PC-9 (cell line): ENCODE results near the gene GTF2H3. TPM values are rescaled to one million over a fixed set of nuclear protein-coding genes. Genes with fewer than 3 reads are reported as not detected.

Experiments used
- BruUV-seq: library from RNA; stranded (reverse); fragments of 400-500 nt; replicated peaks from 2 replicates; lab custom pipeline; 2021; lab: Mats Ljungman, UMichigan
- CTCF ChIA-PET: fragments of 300-600 bp; sonication (Branson Sonifier 250); formaldehyde crosslinking; loops from one replicate; lab custom pipeline; 2022; ENCODE audit warnings: antibody characterized with exemption; lab: Charles Lee
- POLR2A ChIA-PET: fragments of 300-600 bp; sonication (Branson Sonifier 250); formaldehyde crosslinking; loops from one replicate; lab custom pipeline; 2022; ENCODE audit warnings: antibody characterized with exemption; ENCODE audit not compliant: unreplicated experiment; lab: Charles Lee
- DNase-seq, 2 experiments: peaks; one replicate each; pipeline versions ENCODE4 v3.0.0 to v3.0.0-alpha.2; 2015 to 2022; ENCODE audit warnings: mixed read lengths in 1 of 2
- H2AFZ ChIP-seq: fragments of 200-600 bp; sonication (generic); 2 replicates; pipeline ENCODE4 v1.8.1; 2017; ENCODE audit warnings: antibody characterized with exemption
- H3F3A ChIP-seq: fragments of 200-600 bp; sonication (generic); 2 replicates; pipeline ENCODE4 v1.8.1; 2017; ENCODE audit warnings: antibody characterized with exemption, mild to moderate bottlenecking, low read depth; ENCODE audit not compliant: insufficient read depth
- H3K27ac ChIP-seq: fragments of 200-600 bp; sonication (generic); 2 replicates; pipeline ENCODE4 v1.6.1; 2016; ENCODE audit warnings: mixed run types
- H3K27me3 ChIP-seq: fragments of 200-600 bp; sonication (generic); 2 replicates; pipeline ENCODE4 v1.6.1; 2016; ENCODE audit warnings: low read depth, mixed run types; ENCODE audit not compliant: insufficient read depth
- H3K36me3 ChIP-seq: fragments of 200-600 bp; sonication (generic); 2 replicates; pipeline ENCODE4 v1.6.1; 2016; ENCODE audit warnings: low read depth, mixed run types
- H3K4me1 ChIP-seq: fragments of 200-600 bp; sonication (generic); replicated peaks from 2 replicates; pipeline ENCODE4 v1.6.1; 2016; ENCODE audit warnings: mixed run types; ENCODE audit not compliant: insufficient read depth
- H3K4me2 ChIP-seq: fragments of 200-600 bp; sonication (generic); 2 replicates; pipeline ENCODE4 v1.6.1; 2017; ENCODE audit warnings: mixed run types
- H3K4me3 ChIP-seq: fragments of 200-600 bp; sonication (generic); 2 replicates; pipeline ENCODE4 v1.6.1; 2016; ENCODE audit warnings: mixed run types
- H3K79me2 ChIP-seq: fragments of 200-600 bp; sonication (generic); 2 replicates; pipeline ENCODE4 v1.6.1; 2017; ENCODE audit warnings: low read depth, mixed run types
- H3K9me2 ChIP-seq: fragments of 200-600 bp; sonication (generic); 2 replicates; pipeline ENCODE4 v1.8.1; 2017; ENCODE audit warnings: mild to moderate bottlenecking; ENCODE audit not compliant: insufficient read depth
- H3K9me3 ChIP-seq: fragments of 200-600 bp; sonication (generic); 2 replicates; pipeline ENCODE4 v1.8.1; 2016; ENCODE audit warnings: low read depth; ENCODE audit not compliant: insufficient read depth
- H4K20me1 ChIP-seq: fragments of 200-600 bp; sonication (generic); 2 replicates; pipeline ENCODE4 v1.8.1; 2017; ENCODE audit not compliant: insufficient read depth
- EZH2 ChIP-seq: fragments of 200-600 bp; sonication (generic); IDR thresholded peaks from 2 replicates; pipeline ENCODE4 v1.8.0; 2017; ENCODE audit warnings: antibody characterized with exemption, low read depth
- intact Hi-C: fragments of 100-400 bp; cut with micrococcal nuclease; formaldehyde crosslinking; loops from one replicate; pipeline ENCODE4 v1.10.0; 2022; ENCODE audit not compliant: unreplicated experiment
- total RNA-seq: library from RNA; stranded (reverse); gene quantifications from 2 replicates; pipeline ENCODE4 v1.2.3, GENCODE V29; 2021
- TF ChIP-seq, protein P1 (sequence below): fragments of 200-600 bp; sonication (generic); conservative IDR thresholded peaks from 2 replicates; pipeline ENCODE4 v1.6.1; 2017; ENCODE audit warnings: mixed run types, antibody characterized with exemption, mild to moderate bottlenecking, moderate library complexity

GTF2H3 gene
- total RNA-seq, 1 experiment from 2014 or later: 42.9 TPM

DNA sequence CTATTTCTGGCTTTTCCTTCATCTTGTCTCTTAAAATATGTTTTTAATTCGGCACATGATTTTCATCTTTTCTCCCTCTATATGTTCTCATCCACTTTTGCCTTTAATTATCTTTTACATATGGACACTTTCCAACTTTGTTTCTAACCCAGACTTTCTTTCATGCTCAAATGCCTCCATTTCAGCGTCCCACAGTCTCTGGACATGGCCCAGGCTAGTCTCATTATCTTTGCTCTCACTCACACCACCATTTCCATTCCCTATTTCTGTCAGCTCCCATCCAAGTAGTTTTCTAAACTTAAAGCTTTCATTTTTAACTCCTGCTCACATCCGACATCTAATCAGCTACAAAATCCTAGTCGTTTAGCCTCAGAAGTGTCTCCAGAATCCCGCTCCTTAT is 14.8 kb downstream of the GTF2H3 start:
- CTCF ChIA-PET: no interaction called here
- intact Hi-C loops: no loop called here
- no TSS peak for BruUV-seq

GRCh38 chr12:123654129-123654701 is 20.6 kb downstream of the GTF2H3 start:
- Histone ChIP-seq H2AFZ (no peak overlapping the region), H3F3A (0 out of 2 replicates have a peak, but pooled peaks cover 8% of the 10 kb centered on the region), H3K79me2 (no peaks in the 10 kb centered on the region), H3K4me1 (peaks cover 2% of the 10 kb centered on the region; the same call in 1 of the 2 replicates), H3K36me3 (peaks cover 5% of the 10 kb centered on the region; the same call in 1 of the 2 replicates), H3K27me3 (no peaks in the 10 kb centered on the region), H3K4me3 (no peak overlapping the region), H3K27ac (no peak overlapping the region), H3K4me2 (no peak overlapping the region), H3K9me2 (no peaks in the 10 kb centered on the region), H3K9me3 (no peaks in the 10 kb centered on the region), H4K20me1 (0 out of 2 replicates have a peak, but pooled peaks cover 3% of the 10 kb centered on the region)
- no TSS peak for BruUV-seq
- no peak for TF ChIP-seq EZH2
- TF ChIP-seq, protein P1, sequence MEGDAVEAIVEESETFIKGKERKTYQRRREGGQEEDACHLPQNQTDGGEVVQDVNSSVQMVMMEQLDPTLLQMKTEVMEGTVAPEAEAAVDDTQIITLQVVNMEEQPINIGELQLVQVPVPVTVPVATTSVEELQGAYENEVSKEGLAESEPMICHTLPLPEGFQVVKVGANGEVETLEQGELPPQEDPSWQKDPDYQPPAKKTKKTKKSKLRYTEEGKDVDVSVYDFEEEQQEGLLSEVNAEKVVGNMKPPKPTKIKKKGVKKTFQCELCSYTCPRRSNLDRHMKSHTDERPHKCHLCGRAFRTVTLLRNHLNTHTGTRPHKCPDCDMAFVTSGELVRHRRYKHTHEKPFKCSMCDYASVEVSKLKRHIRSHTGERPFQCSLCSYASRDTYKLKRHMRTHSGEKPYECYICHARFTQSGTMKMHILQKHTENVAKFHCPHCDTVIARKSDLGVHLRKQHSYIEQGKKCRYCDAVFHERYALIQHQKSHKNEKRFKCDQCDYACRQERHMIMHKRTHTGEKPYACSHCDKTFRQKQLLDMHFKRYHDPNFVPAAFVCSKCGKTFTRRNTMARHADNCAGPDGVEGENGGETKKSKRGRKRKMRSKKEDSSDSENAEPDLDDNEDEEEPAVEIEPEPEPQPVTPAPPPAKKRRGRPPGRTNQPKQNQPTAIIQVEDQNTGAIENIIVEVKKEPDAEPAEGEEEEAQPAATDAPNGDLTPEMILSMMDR: no peak
- ChIA-PET POLR2A (no interaction called here), CTCF (no interaction called here)
- intact Hi-C loops: no loop called here
- no peak for DNase-seq

More for the DNA sequence above, 14.8 kb downstream of the GTF2H3 start:
- H4K20me1 ChIP-seq: 0 out of 2 replicates have a peak, but pooled peaks cover 2% of the 10 kb centered on the region
- no peaks in the 10 kb centered on the region for H3K27me3 ChIP-seq
- H3K4me3 ChIP-seq: no peak overlapping the region
- H2AFZ ChIP-seq: no peak overlapping the region
- H3K79me2 ChIP-seq: 0 out of 2 replicates have a peak, but pooled peaks cover 5% of the 10 kb centered on the region
- H3K4me1 ChIP-seq: no peaks in the 10 kb centered on the region
- no peaks in the 10 kb centered on the region for H3F3A ChIP-seq
- peaks cover 11% of the 10 kb centered on the region for H3K36me3 ChIP-seq
- no peaks in the 10 kb centered on the region for H3K9me3 ChIP-seq
- POLR2A ChIA-PET: no interaction called here
- no peaks in the 10 kb centered on the region for H3K9me2 ChIP-seq
- H3K4me2 ChIP-seq: no peak overlapping the region
- no peak for DNase-seq
- TF ChIP-seq, protein P1: no peak
- no peak for TF ChIP-seq EZH2
- no peak overlapping the region for H3K27ac ChIP-seq

- CTCF ChIA-PET: no interaction called here
- Histone ChIP-seq H3K27ac (no peak overlapping the region), H3K9me2 (no peaks in the 10 kb centered on the region), H2AFZ (no peak overlapping the region), H3K79me2 (no peaks in the 10 kb centered on the region), H3K4me3 (no peak overlapping the region), H3K27me3 (no peaks in the 10 kb centered on the region), H4K20me1 (0 out of 2 replicates have a peak, but pooled peaks cover 3% of the 10 kb centered on the region), H3K4me2 (no peak overlapping the region), H3F3A (peaks cover 19% of the 10 kb centered on the region), H3K4me1 (peaks cover 14% of the 10 kb centered on the region), H3K36me3 (peaks cover 5% of the 10 kb centered on the region; the same call in 1 of the 2 replicates), H3K9me3 (no peaks in the 10 kb centered on the region)
- POLR2A ChIA-PET: no interaction called here
- intact Hi-C loops: no loop called here
- no peak for DNase-seq
- no TSS peak for BruUV-seq
- TF ChIP-seq, protein P1: no peak
- no peak for TF ChIP-seq EZH2
These were observed 21.8 kb downstream of the GTF2H3 start for GRCh38 chr12:123655420-123655819.
